ENCODE data around the gene UBE2G1.

Gene UBE2G1

GRCh38 chr17:4406386-4406785 lies 39.9 kb upstream of the UBE2G1 start:
- no peak overlapping the region for H3K4me3 ChIP-seq (replicated peaks in 1 of 2; ENCODE audit: low read depth in 2 of 2, low read length in 2 of 2)
- TF ChIP-seq CTCF (IDR thresholded peaks at IDR 0.05; ENCODE audit: low read depth, low read length): no peak
- DNase-seq (ENCODE audit: low read depth in 2 of 2): no peak

- no peak for TF ChIP-seq CTCF (IDR thresholded peaks at IDR 0.05; ENCODE audit: low read depth, low read length)
- no peak for DNase-seq (ENCODE audit: low read depth in 2 of 2)
- H3K4me3 ChIP-seq (replicated peaks in 1 of 2; ENCODE audit: low read depth in 2 of 2, low read length in 2 of 2): no peak overlapping the region
Observed at GRCh38 chr17:4405699-4406098, 39.2 kb upstream of the UBE2G1 start.

- DNase-seq (ENCODE audit: low read depth in 2 of 2): no peak
- no peak overlapping the region for H3K4me3 ChIP-seq (replicated peaks in 1 of 2; ENCODE audit: low read depth in 2 of 2, low read length in 2 of 2)
- TF ChIP-seq CTCF (IDR thresholded peaks at IDR 0.05; ENCODE audit: low read depth, low read length): no peak
Observed at GRCh38 chr17:4405038-4405669, 38.7 kb upstream of the UBE2G1 start.

DNA sequence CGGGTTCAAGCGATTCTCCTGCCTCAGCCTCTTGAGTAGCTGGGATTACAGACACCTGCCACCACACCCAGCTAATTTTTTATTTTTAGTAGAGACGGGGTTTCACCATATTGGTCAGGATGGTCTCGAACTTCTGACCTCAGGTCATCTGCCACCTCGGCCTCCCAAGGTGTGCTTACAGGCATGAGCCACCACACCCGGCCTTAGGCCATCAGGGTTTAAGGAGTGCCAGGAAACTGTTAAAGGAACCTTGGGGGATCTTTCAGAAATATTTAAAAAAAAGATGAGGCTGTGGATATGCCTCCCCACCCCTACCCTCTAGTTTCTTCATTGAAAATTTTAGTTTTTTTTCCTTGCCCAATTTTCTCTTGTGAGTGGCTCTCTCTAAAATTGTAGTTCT lies 31.4 kb upstream of the UBE2G1 start:
- DNase-seq (ENCODE audit: low read depth in 2 of 2): no peak
- no peak overlapping the region for H3K4me3 ChIP-seq (replicated peaks in 1 of 2; ENCODE audit: low read depth in 2 of 2, low read length in 2 of 2)
- TF ChIP-seq CTCF (IDR thresholded peaks at IDR 0.05; ENCODE audit: low read depth, low read length): no peak

GRCh38 chr17:4395111-4395478 lies 28.6 kb upstream of the UBE2G1 start:
- DNase-seq (ENCODE audit: low read depth in 2 of 2): no peak
- no peak for TF ChIP-seq CTCF (IDR thresholded peaks at IDR 0.05; ENCODE audit: low read depth, low read length)
- H3K4me3 ChIP-seq (replicated peaks in 1 of 2; ENCODE audit: low read depth in 2 of 2, low read length in 2 of 2): no peak overlapping the region

GRCh38 chr17:4394208-4395110 lies 28.0 kb upstream of the UBE2G1 start:
- no peak overlapping the region for H3K4me3 ChIP-seq (replicated peaks in 1 of 2; ENCODE audit: low read depth in 2 of 2, low read length in 2 of 2)
- DNase-seq (ENCODE audit: low read depth in 2 of 2): no peak
- no peak for TF ChIP-seq CTCF (IDR thresholded peaks at IDR 0.05; ENCODE audit: low read depth, low read length)
